T-helper 17 cell (primary cell): ENCODE data around the gene RDH12. TPM values are rescaled to one million over a fixed set of nuclear protein-coding genes. Genes with fewer than 3 reads are reported as not detected.
A peak's percentile ranks its signal among the peaks of the same experiment; 100 is the strongest.
"Not testable (repeated sequence)": the region's sequence is repeated elsewhere in the genome, so short reads cannot be mapped to it uniquely, and the experiment has no call there.

Experiments
- ATAC-seq: fragments of 150-1000 bp; cut with Tn5 transposase; 2 replicates; pipeline ENCODE4 v1.10.0; 2021; ENCODE audit warnings: mild to moderate bottlenecking, moderate library complexity
- DNase-seq, 3 donors: peaks; one replicate each; pipeline versions ENCODE4 v3.0.0 to v3.0.0-alpha.2; 2020 to 2021
- H3K9me3 ChIP-seq: one replicate; pipeline ENCODE4 v1.7.0; 2013; ENCODE audit warnings: low read length, mild to moderate bottlenecking; ENCODE audit not compliant: control insufficient read depth, poor library complexity, severe bottlenecking
- H3K27ac Mint-ChIP-seq: one replicate; pipeline ENCODE4 v1.8.0; 2022; ENCODE audit warnings: mild to moderate bottlenecking, moderate library complexity, mixed read lengths
- H3K27me3 Mint-ChIP-seq: one replicate; pipeline ENCODE4 v1.8.0; 2022; ENCODE audit warnings: mixed read lengths
- H3K36me3 Mint-ChIP-seq: one replicate; pipeline ENCODE4 v1.8.0; 2022; ENCODE audit warnings: low read depth, mixed read lengths
- H3K4me1 Mint-ChIP-seq: one replicate; pipeline ENCODE4 v1.8.0; 2022; ENCODE audit warnings: mild to moderate bottlenecking, mixed read lengths
- H3K4me3 Mint-ChIP-seq: one replicate; pipeline ENCODE4 v1.8.0; 2022; ENCODE audit warnings: mild to moderate bottlenecking, moderate library complexity, mixed read lengths
- total RNA-seq, 4 donors: library from RNA in 2 of 4; stranded (reverse) in 2 of 4; gene quantifications; one replicate each; pipeline ENCODE4 v1.2.3 and lab custom pipeline; 2022 to 2026

The RDH12 gene
- total RNA-seq, 2 donors from 2014 or later, result not detected

DNA sequence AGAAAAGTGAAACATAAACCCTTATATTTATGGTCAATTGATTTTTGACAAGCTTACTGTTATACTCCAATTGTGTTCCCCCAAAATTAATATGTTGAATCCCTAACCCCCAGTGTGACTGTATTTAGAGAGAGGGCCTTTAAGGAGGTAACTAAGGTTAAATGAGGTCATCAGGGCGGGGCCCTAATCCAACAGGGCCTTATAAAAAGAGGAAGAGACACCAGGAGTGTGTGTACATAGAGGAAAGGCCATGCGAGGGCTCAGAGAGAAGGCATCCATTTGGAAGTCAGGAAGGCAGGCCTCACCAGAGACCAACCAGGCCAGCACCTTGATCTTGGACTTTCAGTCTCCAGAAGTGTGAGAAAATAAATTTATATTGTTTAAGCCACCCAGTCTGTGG, 20.7 kb upstream of the RDH12 start:
- Mint-ChIP-seq H3K36me3 (peaks cover 1% of the 10 kb centered on the region), H3K4me3 (no peak overlapping the region), H3K27me3 (no peaks in the 10 kb centered on the region), H3K4me1 (peaks cover 19% of the 10 kb centered on the region), H3K27ac (peak overlapping the region; percentile 70)
- no peaks in the 10 kb centered on the region for H3K9me3 ChIP-seq
- DNase-seq, result no peak
- no peak for ATAC-seq

DNA sequence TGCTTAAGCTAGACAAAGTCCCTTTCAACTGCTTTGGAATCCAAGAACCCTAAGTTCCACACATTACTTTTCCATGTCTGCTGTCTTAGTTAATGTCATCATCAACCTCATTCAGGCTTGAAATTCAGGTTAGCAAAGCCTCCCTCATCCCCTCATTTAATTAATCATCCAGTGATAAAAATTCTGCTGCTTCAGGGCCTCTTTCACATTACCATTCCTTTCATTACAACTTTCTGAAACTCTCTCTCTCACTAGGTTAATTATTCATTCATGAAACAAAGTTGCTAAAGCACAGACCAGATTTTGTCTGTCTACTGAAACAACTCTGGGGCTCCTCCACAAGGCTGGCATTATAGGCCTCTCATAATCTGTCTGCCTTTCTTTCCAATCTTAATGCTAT, 17.8 kb upstream of the RDH12 start:
- ATAC-seq, result no peak
- Mint-ChIP-seq H3K4me1 (peaks cover 10% of the 10 kb centered on the region), H3K4me3 (no peak overlapping the region), H3K27me3 (no peaks in the 10 kb centered on the region), H3K36me3 (peaks cover 8% of the 10 kb centered on the region), H3K27ac (peak overlapping the region; percentile 14)
- no peaks in the 10 kb centered on the region for H3K9me3 ChIP-seq
- no peak for DNase-seq

DNA sequence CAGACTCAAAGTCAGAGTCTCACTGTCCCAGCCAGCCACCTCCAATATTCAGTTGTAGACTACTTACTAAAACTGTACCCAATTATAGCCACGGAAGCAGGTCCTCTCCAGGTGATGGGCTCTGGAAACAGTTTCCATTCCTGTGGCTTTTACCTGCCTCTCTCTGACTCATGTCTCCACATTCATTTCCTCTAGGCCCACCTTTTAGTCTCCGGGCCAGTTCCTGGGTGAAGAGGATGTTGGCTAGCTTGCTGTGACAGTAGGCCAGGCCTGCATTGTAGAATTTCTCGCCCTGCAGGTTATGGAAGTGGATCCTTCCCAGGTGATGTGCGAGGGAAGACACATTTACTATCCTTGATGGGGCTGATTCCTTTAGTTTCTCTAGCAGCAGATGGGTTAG, 11.7 kb upstream of the RDH12 start:
- ATAC-seq (no peak), DNase-seq (no peak)
- H3K4me3 Mint-ChIP-seq, result no peak overlapping the region
- peaks cover 27% of the 10 kb centered on the region for H3K4me1 Mint-ChIP-seq
- H3K27me3 Mint-ChIP-seq, result no peaks in the 10 kb centered on the region
- no peaks in the 10 kb centered on the region for H3K9me3 ChIP-seq
- H3K27ac Mint-ChIP-seq, result peak overlapping the region; percentile 2
- H3K36me3 Mint-ChIP-seq, result peaks cover 15% of the 10 kb centered on the region

DNA sequence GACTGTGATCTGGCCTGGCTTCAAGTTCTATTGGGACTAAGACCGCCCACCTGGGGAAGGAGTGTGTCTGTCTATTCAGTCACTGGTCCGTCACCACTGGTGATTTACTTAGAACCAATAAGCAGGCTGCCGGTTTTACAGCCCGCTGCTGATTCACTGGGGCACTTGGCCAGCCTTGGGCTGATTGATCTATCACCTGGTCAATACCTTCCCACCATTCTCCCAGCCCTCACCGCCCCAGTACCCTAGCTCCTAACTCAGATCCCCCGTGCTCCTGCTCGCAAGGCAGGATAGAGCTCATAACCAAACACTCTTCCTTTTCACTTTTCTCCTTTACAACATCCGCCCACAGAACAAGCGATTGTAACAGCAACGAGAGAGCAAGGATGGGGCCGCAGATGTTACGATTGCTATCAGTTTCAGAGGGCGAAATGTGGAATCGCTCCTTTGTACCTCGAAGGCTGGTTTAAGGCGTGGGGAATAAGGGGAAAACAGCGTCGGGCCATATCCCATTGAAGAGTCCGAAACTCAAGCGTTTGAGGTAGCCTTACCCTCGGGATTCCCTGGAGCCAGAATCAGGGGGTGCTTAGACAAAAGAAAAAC, 6.8 kb upstream of the RDH12 start:
- DNase-seq (peak; percentile 17 to 51 (median 28)), ATAC-seq (peak; percentile 72)
- peaks cover 28% of the 10 kb centered on the region for H3K4me1 Mint-ChIP-seq
- H3K36me3 Mint-ChIP-seq, result peaks cover 2% of the 10 kb centered on the region
- H3K27ac Mint-ChIP-seq, result peak overlapping the region; percentile 94
- H3K4me3 Mint-ChIP-seq, result peak overlapping the region; percentile 98
- H3K27me3 Mint-ChIP-seq, result no peaks in the 10 kb centered on the region
- no peaks in the 10 kb centered on the region for H3K9me3 ChIP-seq

DNA sequence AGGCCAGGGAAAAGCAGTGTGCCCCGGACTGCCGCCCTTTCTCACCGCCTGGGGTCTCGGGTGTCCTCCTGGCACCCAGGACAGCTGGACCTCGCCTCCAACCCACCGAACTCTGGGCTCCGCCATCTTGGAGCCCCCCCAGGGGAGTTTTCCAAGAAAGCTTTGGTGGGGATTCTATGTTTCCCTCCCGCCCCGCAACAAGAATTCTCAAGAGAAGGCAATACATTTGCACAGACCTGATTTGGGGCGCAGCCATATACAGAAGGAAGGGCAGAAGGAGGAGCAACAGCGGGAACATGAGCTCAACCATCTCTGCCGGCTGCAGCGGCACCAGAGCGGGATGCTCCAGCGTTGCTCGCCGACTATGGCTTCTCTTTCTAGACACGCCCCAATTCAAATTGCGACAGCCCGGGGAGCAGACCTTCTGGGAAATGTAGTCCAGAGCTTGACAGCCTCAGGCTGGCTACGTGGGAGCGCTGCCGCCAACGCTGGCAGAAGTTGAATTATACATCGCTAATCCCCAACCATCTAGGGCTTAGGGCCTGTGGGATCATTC, 6.2 kb upstream of the RDH12 start, which contains the start of gene RDH11:
Gene RDH11, minus strand, starts transcription at position 371 of the 556 bp plus-strand sequence. Its CDS starts 61 bp downstream, at position 310.
- Mint-ChIP-seq H3K4me1 (peaks cover 26% of the 10 kb centered on the region), H3K27ac (peak within 1 kb of the TSS; percentile 94), H3K36me3 (peaks cover 2% of the 10 kb centered on the region), H3K27me3 (no peaks in the 10 kb centered on the region), H3K4me3 (peak within 1 kb of the TSS; percentile 98)
- ATAC-seq (peak; percentile 96), DNase-seq (peak; percentile 60 to 72 (median 66))
- no peaks in the 10 kb centered on the region for H3K9me3 ChIP-seq

DNA sequence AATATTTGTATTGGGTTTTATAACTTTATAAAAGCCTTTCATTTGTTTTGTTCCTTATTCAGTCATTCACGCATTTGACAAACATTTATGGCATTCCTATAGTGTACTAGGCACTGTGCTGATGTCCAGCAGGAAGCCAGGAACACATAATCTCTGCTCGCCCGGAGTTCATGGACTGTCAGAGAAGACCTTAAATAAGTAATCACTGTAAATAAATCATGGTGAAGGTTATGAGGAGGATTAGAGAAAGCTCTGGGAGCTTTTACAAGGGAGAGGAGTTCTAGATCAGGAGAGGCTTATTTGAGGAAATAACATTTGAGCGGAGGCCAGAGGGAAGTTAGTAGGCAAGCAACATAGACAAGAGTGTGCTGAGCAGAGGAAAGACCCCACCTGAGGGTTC, 4.7 kb upstream of the RDH12 start:
- no peaks in the 10 kb centered on the region for H3K9me3 ChIP-seq
- DNase-seq, result no peak
- ATAC-seq, result no peak
- Mint-ChIP-seq H3K4me3 (no peak overlapping the region), H3K27me3 (no peaks in the 10 kb centered on the region), H3K4me1 (peaks cover 23% of the 10 kb centered on the region), H3K27ac (peak overlapping the region; percentile 94), H3K36me3 (peaks cover 2% of the 10 kb centered on the region)

DNA sequence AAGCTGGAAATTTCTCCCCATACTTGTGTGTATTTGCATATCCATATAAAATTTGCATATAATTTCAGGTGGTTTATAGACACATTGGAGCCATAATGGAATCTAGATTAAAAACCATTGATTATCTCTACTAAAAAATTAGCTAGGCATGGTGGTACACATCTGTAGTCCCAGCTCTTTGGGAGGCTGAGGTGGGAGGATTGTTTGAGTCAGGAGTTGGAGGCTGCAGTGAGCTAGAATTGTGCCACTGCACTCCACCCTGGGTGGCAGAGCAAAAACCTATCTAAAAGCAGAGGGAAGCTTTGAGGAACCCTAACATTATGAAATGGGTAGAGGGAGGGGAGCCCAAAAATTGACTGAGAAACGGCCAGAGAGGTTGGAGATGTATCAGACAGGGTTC, 3.5 kb upstream of the RDH12 start:
- H3K9me3 ChIP-seq, result no peaks in the 10 kb centered on the region
- no peak for ATAC-seq
- Mint-ChIP-seq H3K27me3 (no peaks in the 10 kb centered on the region), H3K27ac (peak overlapping the region; percentile 74), H3K4me1 (peaks cover 17% of the 10 kb centered on the region), H3K36me3 (no peaks in the 10 kb centered on the region), H3K4me3 (no peak overlapping the region)
- no peak for DNase-seq

DNA sequence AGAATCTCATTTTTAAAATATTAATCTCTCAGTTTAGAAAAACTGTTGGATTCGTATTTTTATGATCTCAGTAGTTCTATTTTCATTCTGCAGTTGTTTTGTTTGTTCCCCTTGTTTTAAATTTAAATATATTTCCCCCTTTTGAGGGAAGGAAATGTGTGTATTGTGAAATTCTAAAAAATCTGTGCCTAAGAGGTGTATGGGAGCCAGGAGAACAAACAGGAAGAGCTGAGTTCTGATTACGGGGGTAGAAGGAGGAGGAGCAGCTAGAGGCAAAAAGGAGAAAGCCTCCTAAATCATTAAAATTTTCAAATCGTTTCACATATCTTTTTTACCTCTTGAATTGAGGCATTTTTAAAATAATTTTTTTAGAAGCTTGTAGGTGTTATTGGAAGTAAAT, 2.3 kb downstream of the RDH12 start:
- DNase-seq, result no peak
- Mint-ChIP-seq H3K27me3 (peaks cover 7% of the 10 kb centered on the region), H3K36me3 (no peaks in the 10 kb centered on the region), H3K4me1 (peaks cover 3% of the 10 kb centered on the region), H3K27ac (peak overlapping the region; percentile 6), H3K4me3 (no peak overlapping the region)
- no peaks in the 10 kb centered on the region for H3K9me3 ChIP-seq
- no peak for ATAC-seq

DNA sequence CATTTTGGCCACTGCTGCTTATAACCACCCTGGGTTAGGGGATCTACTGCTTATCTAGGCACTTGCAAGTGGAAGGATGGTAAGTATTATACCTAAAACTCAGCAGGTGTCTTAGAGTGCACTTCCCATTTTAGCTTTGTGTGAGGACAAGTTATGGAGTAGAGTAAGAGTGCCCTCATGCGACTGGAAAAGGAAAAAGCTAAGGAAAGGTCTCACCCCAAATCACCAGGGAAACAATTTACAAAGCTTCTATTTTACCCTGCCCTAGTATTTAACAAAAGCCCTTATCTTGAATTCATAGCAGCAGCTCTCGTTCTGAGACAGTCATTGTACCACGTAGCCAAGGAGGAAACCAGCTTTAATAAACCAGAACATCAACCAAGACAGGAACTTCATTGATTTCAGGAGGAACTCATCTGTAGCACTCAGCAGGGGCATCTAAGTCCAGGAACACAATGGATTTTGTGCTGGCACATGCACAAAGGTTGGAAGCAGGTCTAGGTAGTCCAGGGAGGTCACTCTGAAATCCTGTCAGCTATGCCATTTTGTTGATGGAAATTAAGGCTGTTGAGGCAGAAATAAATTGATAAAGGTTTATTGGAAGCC, 2.9 kb downstream of the RDH12 start:
- peaks cover 7% of the 10 kb centered on the region for H3K27me3 Mint-ChIP-seq
- no peak overlapping the region for H3K4me3 Mint-ChIP-seq
- peak; percentile 83 for ATAC-seq
- peak overlapping the region; percentile 6 for H3K27ac Mint-ChIP-seq
- no peak for DNase-seq
- H3K9me3 ChIP-seq, result peaks cover 2% of the 10 kb centered on the region
- peaks cover 3% of the 10 kb centered on the region for H3K4me1 Mint-ChIP-seq
- H3K36me3 Mint-ChIP-seq, result no peaks in the 10 kb centered on the region

DNA sequence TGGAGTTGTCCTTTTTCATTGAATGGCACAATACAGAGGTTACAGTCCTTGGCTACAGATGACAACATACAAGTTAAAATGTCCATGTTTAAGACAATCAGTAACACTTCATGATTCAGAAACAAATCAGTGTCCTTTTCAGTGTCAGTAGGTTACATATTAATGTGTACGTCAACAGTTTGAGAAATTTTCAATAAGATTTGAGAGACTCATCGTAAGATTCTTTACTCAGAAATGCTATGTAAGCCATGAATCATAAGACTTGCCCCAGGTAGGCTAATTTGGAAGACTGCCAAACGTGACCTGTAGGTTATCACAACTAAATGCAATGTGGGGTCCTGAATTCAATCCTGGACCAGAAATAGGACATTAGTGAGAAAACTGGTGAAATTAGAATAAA, 3.5 kb downstream of the RDH12 start:
- Mint-ChIP-seq H3K27ac (no peak overlapping the region), H3K4me1 (peaks cover 3% of the 10 kb centered on the region), H3K27me3 (peaks cover 7% of the 10 kb centered on the region), H3K4me3 (no peak overlapping the region), H3K36me3 (no peaks in the 10 kb centered on the region)
- DNase-seq, result no peak
- H3K9me3 ChIP-seq, result peaks cover 8% of the 10 kb centered on the region
- ATAC-seq, result no peak

DNA sequence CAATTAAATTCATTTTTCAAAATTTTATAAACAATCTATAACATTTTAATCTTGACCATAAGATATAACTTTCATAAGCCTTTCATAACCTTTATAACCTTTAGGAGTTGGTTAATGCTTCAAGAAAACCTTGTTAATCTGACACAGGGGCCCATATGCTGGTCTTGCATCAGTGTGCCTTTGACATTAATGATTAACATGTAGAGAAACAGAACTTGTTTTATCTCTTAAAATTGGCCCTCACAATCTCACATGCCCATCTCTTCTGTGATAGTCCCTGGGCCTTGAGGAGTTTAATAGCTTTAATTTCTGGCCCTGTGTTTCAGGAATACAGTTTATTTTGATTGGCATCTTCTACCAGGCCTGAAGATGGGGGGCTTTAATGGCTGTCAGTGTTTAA, 7.7 kb downstream of the RDH12 start:
- H3K4me1 Mint-ChIP-seq, H3K27ac Mint-ChIP-seq, DNase-seq, H3K27me3 Mint-ChIP-seq, H3K36me3 Mint-ChIP-seq, H3K9me3 ChIP-seq, H3K4me3 Mint-ChIP-seq, ATAC-seq: not testable (repeated sequence)

DNA sequence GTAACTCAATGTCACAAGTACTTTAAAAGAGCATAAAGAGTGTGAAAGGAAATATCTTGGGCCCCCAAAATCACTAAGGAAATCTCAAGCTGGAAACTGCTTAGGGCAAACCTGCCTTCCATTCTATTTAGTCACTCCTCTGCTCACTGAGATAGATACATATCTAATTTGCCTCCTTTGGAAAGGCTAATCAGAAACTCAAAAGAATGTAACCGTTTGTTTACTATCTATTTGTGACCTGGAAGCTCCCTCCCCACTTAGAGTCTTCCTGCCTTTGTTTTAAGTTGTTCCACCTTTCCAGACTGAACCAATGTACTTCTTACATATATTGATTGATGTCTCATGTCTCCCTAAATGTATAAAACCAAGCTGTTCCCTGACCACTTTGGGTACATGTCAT, 8.1 kb downstream of the RDH12 start:
- not testable (repeated sequence) for H3K9me3 ChIP-seq, H3K27me3 Mint-ChIP-seq, DNase-seq, ATAC-seq, H3K4me1 Mint-ChIP-seq, H3K27ac Mint-ChIP-seq, H3K4me3 Mint-ChIP-seq, H3K36me3 Mint-ChIP-seq

DNA sequence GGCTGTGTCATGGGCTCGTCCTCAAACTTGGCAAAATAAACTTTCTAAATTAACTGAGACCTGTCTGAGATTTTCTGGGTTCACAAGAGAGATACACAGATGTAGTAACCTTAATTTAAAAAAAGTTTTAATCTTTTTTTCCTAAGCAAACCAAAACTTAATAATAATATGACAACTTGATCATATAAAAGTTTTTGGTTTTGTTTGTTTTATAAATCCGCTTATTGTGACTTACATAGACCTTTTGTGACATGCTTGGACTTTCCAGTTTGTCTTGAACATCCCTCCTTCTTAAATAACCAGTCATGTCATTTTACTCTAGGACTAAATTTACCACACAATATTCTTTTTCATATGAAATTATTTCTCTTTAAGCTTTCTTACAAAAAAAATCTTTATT, 8.5 kb downstream of the RDH12 start:
- no peak for ATAC-seq
- H3K9me3 ChIP-seq, result peaks cover 8% of the 10 kb centered on the region
- Mint-ChIP-seq H3K36me3 (no peaks in the 10 kb centered on the region), H3K4me1 (no peaks in the 10 kb centered on the region), H3K4me3 (no peak overlapping the region), H3K27me3 (no peaks in the 10 kb centered on the region), H3K27ac (no peak overlapping the region)
- DNase-seq, result no peak

DNA sequence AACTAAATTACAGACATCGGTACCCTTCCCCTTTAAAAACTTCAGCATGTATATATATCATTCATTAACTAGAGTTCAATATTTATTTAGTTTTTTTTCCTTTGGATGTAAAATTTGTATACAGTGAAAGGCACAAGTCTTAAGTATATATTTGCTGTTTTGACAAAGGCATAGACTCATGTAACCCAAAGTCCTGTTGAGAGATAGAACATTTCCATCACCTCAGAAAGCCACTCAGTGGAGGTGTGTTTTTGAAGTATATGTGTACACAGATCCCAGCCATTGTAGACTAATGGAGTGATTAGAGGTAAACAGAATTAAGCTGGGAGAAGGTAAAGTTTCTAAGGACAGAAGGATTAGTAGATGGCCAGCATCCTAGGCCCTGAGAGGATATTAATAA, 15.4 kb downstream of the RDH12 start:
- Mint-ChIP-seq H3K27ac (no peak overlapping the region), H3K4me1 (peaks cover 9% of the 10 kb centered on the region), H3K4me3 (no peak overlapping the region), H3K27me3 (peaks cover 14% of the 10 kb centered on the region), H3K36me3 (no peaks in the 10 kb centered on the region)
- H3K9me3 ChIP-seq, result no peaks in the 10 kb centered on the region
- no peak for DNase-seq
- ATAC-seq, result no peak
